ENCODE data around the gene SOCS3.
"Not testable (repeated sequence)": the region's sequence is repeated elsewhere in the genome, so short reads cannot be mapped to it uniquely, and the experiment has no call there.

DNA sequence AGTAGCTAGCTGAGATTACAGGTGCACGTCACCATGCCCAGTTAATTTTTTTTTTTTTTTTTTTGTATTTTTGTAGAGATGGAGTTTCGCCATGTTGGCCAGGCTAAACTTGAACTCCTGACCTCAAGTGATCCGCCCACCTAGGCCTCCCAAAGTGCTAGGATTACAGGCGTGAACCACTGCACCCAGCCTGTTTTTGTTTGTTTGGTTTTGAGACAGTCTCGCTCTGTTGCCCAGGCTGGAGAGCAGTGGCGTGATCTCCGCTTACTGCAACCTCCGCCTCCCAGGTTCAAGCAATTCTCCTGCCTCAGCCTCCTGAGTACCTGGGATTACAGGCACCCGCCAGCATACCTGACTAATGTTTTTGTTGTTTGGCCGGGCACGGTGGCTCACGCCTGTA is 28.5 kb downstream of the SOCS3 start:
- TF ChIP-seq, protein P1, sequence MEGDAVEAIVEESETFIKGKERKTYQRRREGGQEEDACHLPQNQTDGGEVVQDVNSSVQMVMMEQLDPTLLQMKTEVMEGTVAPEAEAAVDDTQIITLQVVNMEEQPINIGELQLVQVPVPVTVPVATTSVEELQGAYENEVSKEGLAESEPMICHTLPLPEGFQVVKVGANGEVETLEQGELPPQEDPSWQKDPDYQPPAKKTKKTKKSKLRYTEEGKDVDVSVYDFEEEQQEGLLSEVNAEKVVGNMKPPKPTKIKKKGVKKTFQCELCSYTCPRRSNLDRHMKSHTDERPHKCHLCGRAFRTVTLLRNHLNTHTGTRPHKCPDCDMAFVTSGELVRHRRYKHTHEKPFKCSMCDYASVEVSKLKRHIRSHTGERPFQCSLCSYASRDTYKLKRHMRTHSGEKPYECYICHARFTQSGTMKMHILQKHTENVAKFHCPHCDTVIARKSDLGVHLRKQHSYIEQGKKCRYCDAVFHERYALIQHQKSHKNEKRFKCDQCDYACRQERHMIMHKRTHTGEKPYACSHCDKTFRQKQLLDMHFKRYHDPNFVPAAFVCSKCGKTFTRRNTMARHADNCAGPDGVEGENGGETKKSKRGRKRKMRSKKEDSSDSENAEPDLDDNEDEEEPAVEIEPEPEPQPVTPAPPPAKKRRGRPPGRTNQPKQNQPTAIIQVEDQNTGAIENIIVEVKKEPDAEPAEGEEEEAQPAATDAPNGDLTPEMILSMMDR (IDR thresholded peaks at IDR 0.05): not testable (repeated sequence)
- TF ChIP-seq POLR2AphosphoS5, POLR2A, EP300 (IDR thresholded peaks at IDR 0.05): not testable (repeated sequence)

Measured in sigmoid colon (tissue), 4 donors.